ENCODE results near the gene NRG3. TPM values are rescaled to one million over a fixed set of nuclear protein-coding genes. Genes with fewer than 3 reads are reported as not detected.

Gene NRG3
- total and polyA plus RNA-seq, 2 of the 8 experiments (the other 6 are each of a cell fraction or from before 2014, with no cell fraction given): 4.2 to 5.0 TPM

DNA sequence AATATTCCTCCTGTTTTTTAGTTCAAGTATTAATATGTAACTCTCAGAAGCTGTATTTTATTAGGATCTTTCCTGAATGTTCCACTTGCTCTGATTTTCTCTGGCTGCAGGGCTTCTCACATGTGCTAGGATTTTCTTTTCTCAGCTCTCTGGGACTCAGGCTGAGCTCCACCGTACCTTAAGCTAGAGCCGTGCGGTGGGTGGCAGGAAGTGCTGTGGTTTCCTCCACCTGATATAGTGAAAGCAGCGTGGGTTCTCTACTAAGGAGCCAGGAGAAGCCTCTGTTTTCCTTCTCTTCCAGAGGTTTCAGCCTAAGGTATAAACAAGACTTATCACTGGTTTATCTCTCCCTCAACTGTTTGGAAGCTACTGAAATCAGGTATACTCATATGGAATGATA lies 433.6 kb downstream of the NRG3 start:
- H3K79me2 ChIP-seq (ENCODE audit: control insufficient read depth in 1 of 2, insufficient read depth in 2 of 2, low read length in 2 of 2): no peaks in the 10 kb centered on the region
- no peak overlapping the region for H2BK20ac ChIP-seq (ENCODE audit: low read length)
- no peaks in the 10 kb centered on the region for H3K23me2 ChIP-seq (ENCODE audit: low read depth, low read length)
- no peak overlapping the region for H3K4me3 ChIP-seq (ENCODE audit: extremely low read depth in 1 of 4, insufficient read depth in 2 of 4, low read depth in 3 of 4, low read length in 4 of 4)
- H3K79me1 ChIP-seq (ENCODE audit: low read depth, low read length): no peaks in the 10 kb centered on the region
- H3K14ac ChIP-seq (ENCODE audit: insufficient read length): no peak overlapping the region
- no peaks in the 10 kb centered on the region for H3K36me3 ChIP-seq (ENCODE audit: control insufficient read depth in 2 of 4, insufficient read depth in 4 of 4, low read length in 3 of 4)
- POLR2A ChIA-PET (ENCODE audit: partially characterized antibody): no interaction called here
- WGBS, 2 experiments (ENCODE audit: extremely low coverage in 1 of 2, insufficient coverage in 1 of 2, insufficient read length in 1 of 2, insufficient replicate concordance in 2 of 2, low coverage in 1 of 2, low lambda C conversion rate in 2 of 2, missing lambda C conversion rate in 1 of 2): 96% methylated on average over 4 of the region's 4 CpGs; no CpG with 5 or more reads in 1 of the 2 experiments
- no peak for DNase-seq (ENCODE audit: low read depth in 1 of 2, low spot score in 2 of 2)
- FAIRE-seq: no peak
- H3K56ac ChIP-seq (replicated peaks; ENCODE audit: insufficient read length, low read depth, low read length): no peak overlapping the region
- H3K9ac ChIP-seq (replicated peaks in 1 of 4; ENCODE audit: extremely low read depth in 1 of 4, low read depth in 3 of 4, low read length in 3 of 4): no peak overlapping the region
- H2BK12ac ChIP-seq (ENCODE audit: low read depth, low read length): no peak overlapping the region
- no peak overlapping the region for H4K91ac ChIP-seq (replicated peaks; ENCODE audit: insufficient read length, low read length)
- H2AK5ac ChIP-seq (ENCODE audit: low read depth, low read length): no peak overlapping the region
- CTCF ChIA-PET (ENCODE audit: partially characterized antibody): interaction anchor here (0.5 kb wide), 1 partner anchor 409 kb away, joined by 4 read pairs; no protein-coding TSS in a partner anchor
- H2AFZ ChIP-seq (ENCODE audit: low read length): no peak overlapping the region
- H3K18ac ChIP-seq (ENCODE audit: extremely low read depth, low read length): no peak overlapping the region
- H3K23ac ChIP-seq (ENCODE audit: insufficient read length): no peak overlapping the region
- no peak overlapping the region for H2BK15ac ChIP-seq (ENCODE audit: low read length)
- H3K27me3 ChIP-seq (replicated peaks in 1 of 4; ENCODE audit: control insufficient read depth in 3 of 4, extremely low read depth in 1 of 4, insufficient read depth in 3 of 4, low read length in 3 of 4): no peaks in the 10 kb centered on the region
- no peak overlapping the region for H3K27ac ChIP-seq (ENCODE audit: low read depth, low read length)
- H3K4me1 ChIP-seq (replicated peaks in 1 of 4; ENCODE audit: control insufficient read depth in 3 of 4, insufficient read depth in 4 of 4, low read length in 3 of 4): no peaks in the 10 kb centered on the region
- H4K20me1 ChIP-seq (replicated peaks in 1 of 2; ENCODE audit: control insufficient read depth in 1 of 2, insufficient read depth in 2 of 2, low read length in 2 of 2): no peaks in the 10 kb centered on the region
- H4K8ac ChIP-seq (ENCODE audit: extremely low read depth, insufficient read depth, low read length): no peak overlapping the region
- H2BK5ac ChIP-seq (ENCODE audit: low read depth, low read length): no peak overlapping the region
- no peak overlapping the region for H4K5ac ChIP-seq (ENCODE audit: insufficient read length, low read depth, low read length)
- H3K4ac ChIP-seq (replicated peaks; ENCODE audit: insufficient read length, low read depth, low read length): no peak overlapping the region
- no peak overlapping the region for H3K4me2 ChIP-seq (ENCODE audit: insufficient read depth in 1 of 2, low read depth in 2 of 2, low read length in 2 of 2)
- H2BK120ac ChIP-seq (replicated peaks; ENCODE audit: low read depth, low read length): no peak overlapping the region
- no peaks in the 10 kb centered on the region for H3K9me3 ChIP-seq (ENCODE audit: insufficient read depth in 2 of 2, low read depth in 1 of 2, low read length in 1 of 2)
- TF ChIP-seq TAF7 (optimal IDR thresholded peaks at IDR 0.05; ENCODE audit: borderline replicate concordance, low read depth, low read length) (no peak), SIX5 (IDR thresholded peaks at IDR 0.05; ENCODE audit: low read depth, low read length) (no peak), SAP30 (IDR thresholded peaks at IDR 0.05; ENCODE audit: insufficient read depth, insufficient replicate concordance, low read length) (no peak), POLR2AphosphoS5 (IDR thresholded peaks at IDR 0.05; ENCODE audit: low read depth, low read length) (no peak), SP2 (IDR thresholded peaks at IDR 0.05; ENCODE audit: low read length) (no peak), FOSL1 (IDR thresholded peaks at IDR 0.05; ENCODE audit: insufficient read depth, low read depth, low read length) (no peak), SIN3A (conservative IDR thresholded peaks at IDR 0.05 in 1 of 2, IDR thresholded peaks at IDR 0.05 in 1 of 2; ENCODE audit: low read depth in 1 of 2, low read length in 2 of 2) (no peak), YY1 (IDR thresholded peaks at IDR 0.05; ENCODE audit: low read depth, low read length) (no peak), NRF1 (IDR thresholded peaks at IDR 0.05; ENCODE audit: low read depth, low read length) (no peak)
- TF ChIP-seq, protein P1, sequence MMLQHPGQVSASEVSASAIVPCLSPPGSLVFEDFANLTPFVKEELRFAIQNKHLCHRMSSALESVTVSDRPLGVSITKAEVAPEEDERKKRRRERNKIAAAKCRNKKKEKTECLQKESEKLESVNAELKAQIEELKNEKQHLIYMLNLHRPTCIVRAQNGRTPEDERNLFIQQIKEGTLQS (IDR thresholded peaks at IDR 0.05; ENCODE audit: insufficient read depth, low read depth, low read length): no peak
- TF ChIP-seq, protein P2, sequence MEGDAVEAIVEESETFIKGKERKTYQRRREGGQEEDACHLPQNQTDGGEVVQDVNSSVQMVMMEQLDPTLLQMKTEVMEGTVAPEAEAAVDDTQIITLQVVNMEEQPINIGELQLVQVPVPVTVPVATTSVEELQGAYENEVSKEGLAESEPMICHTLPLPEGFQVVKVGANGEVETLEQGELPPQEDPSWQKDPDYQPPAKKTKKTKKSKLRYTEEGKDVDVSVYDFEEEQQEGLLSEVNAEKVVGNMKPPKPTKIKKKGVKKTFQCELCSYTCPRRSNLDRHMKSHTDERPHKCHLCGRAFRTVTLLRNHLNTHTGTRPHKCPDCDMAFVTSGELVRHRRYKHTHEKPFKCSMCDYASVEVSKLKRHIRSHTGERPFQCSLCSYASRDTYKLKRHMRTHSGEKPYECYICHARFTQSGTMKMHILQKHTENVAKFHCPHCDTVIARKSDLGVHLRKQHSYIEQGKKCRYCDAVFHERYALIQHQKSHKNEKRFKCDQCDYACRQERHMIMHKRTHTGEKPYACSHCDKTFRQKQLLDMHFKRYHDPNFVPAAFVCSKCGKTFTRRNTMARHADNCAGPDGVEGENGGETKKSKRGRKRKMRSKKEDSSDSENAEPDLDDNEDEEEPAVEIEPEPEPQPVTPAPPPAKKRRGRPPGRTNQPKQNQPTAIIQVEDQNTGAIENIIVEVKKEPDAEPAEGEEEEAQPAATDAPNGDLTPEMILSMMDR (IDR thresholded peaks at IDR 0.05; ENCODE audit: control extremely low read depth in 1 of 3, insufficient read depth in 1 of 3, low read depth in 1 of 3, low read length in 3 of 3): no peak
